SK-N-SH treated with all-trans-retinoic acid at 6 μM for 48 hours (cell line): ENCODE measurements around the gene SIRT1.

Source experiments
- ATAC-seq: fragments of 200-7000 bp; cut with Tn5 transposase; 3 replicates; pipeline ENCODE4 v1.9.1; 2020; ENCODE audit warnings: mild to moderate bottlenecking, moderate library complexity
- ARNTL ChIP-seq: fragments of 450-650 bp; formaldehyde crosslinking; IDR thresholded peaks from 2 replicates; pipeline ENCODE4 v1.5.0; 2020; ENCODE audit warnings: low read depth, mild to moderate bottlenecking, moderate library complexity, borderline replicate concordance
- BACH2 ChIP-seq: fragments of 250-450 bp; sonication (Bioruptor Pico); IDR thresholded peaks from 2 replicates; pipeline ENCODE4 v1.9.0; 2021; ENCODE audit warnings: mild to moderate bottlenecking, borderline replicate concordance
- CSDC2 ChIP-seq: fragments of 250-450 bp; sonication (Bioruptor Pico); IDR thresholded peaks from 2 replicates; pipeline ENCODE4 v1.5.0; 2020; ENCODE audit warnings: mild to moderate bottlenecking, moderate library complexity
- CSRNP3 ChIP-seq: fragments of 250-450 bp; sonication (Bioruptor Pico); IDR thresholded peaks from 2 replicates; pipeline ENCODE4 v1.5.1; 2021; ENCODE audit warnings: mild to moderate bottlenecking, moderate library complexity
- ESRRG ChIP-seq: fragments of 250-450 bp; sonication (Bioruptor Pico); IDR thresholded peaks from 2 replicates; pipeline ENCODE4 v1.6.1; 2021; ENCODE audit warnings: mild to moderate bottlenecking
- GLIS3 ChIP-seq: fragments of 250-450 bp; sonication (Bioruptor Pico); IDR thresholded peaks from 2 replicates; pipeline ENCODE4 v1.5.0; 2020; ENCODE audit warnings: mild to moderate bottlenecking, moderate library complexity
- ISL1 ChIP-seq: fragments of 250-450 bp; sonication (Bioruptor Pico); IDR thresholded peaks from 2 replicates; pipeline ENCODE4 v2.1.2; 2022; ENCODE audit warnings: mild to moderate bottlenecking, moderate library complexity
- OSR1 ChIP-seq: fragments of 250-450 bp; sonication (Bioruptor Pico); IDR thresholded peaks from 2 replicates; pipeline ENCODE4 v1.8.0; 2022; ENCODE audit warnings: moderate library complexity, mild to moderate bottlenecking, inconsistent platforms
- RARB ChIP-seq: fragments of 250-450 bp; sonication (Bioruptor Pico); IDR thresholded peaks from 2 replicates; pipeline ENCODE4 v1.8.0; 2021; ENCODE audit warnings: mild to moderate bottlenecking, moderate library complexity
- SNAI2 ChIP-seq: fragments of 250-450 bp; sonication (Bioruptor Pico); IDR thresholded peaks from 2 replicates; pipeline ENCODE4 v1.5.0; 2020; ENCODE audit warnings: mild to moderate bottlenecking, moderate library complexity
- TOX ChIP-seq: fragments of 250-450 bp; sonication (Bioruptor Pico); IDR thresholded peaks from 2 replicates; pipeline ENCODE4 v1.8.0; 2021; ENCODE audit warnings: mild to moderate bottlenecking, moderate library complexity, borderline replicate concordance
- ZC3H10 ChIP-seq: fragments of 250-450 bp; sonication (Bioruptor Pico); IDR thresholded peaks from 2 replicates; pipeline ENCODE4 v1.5.1; 2021; ENCODE audit warnings: mild to moderate bottlenecking, moderate library complexity
- ZFP30 ChIP-seq: fragments of 450-650 bp; formaldehyde crosslinking; IDR thresholded peaks from 2 replicates; pipeline ENCODE4 v1.5.0; 2022; ENCODE audit warnings: mild to moderate bottlenecking, moderate library complexity
- ZNF565 ChIP-seq: fragments of 450-650 bp; formaldehyde crosslinking; conservative IDR thresholded peaks from 2 replicates; pipeline ENCODE4 v1.5.0; 2020; ENCODE audit warnings: low read depth, mild to moderate bottlenecking, moderate library complexity
- ZNF70 ChIP-seq: fragments of 450-650 bp; formaldehyde crosslinking; IDR thresholded peaks from 2 replicates; pipeline ENCODE4 v1.5.0; 2020; ENCODE audit warnings: mild to moderate bottlenecking, moderate library complexity
- ZNF8 ChIP-seq: fragments of 450-650 bp; formaldehyde crosslinking; IDR thresholded peaks from 2 replicates; pipeline ENCODE4 v1.5.0; 2020; ENCODE audit warnings: mild to moderate bottlenecking, moderate library complexity
- TF ChIP-seq, protein P1 (sequence below): fragments of 250-450 bp; sonication (Bioruptor Pico); IDR thresholded peaks from 2 replicates; pipeline ENCODE4 v1.8.0; 2020; ENCODE audit warnings: mild to moderate bottlenecking, moderate library complexity, borderline replicate concordance
- TF ChIP-seq, protein P2 (sequence below): fragments of 250-450 bp; sonication (Bioruptor Pico); IDR thresholded peaks from 2 replicates; pipeline ENCODE4 v1.8.0; 2021; ENCODE audit warnings: low read depth, mild to moderate bottlenecking, moderate library complexity, borderline replicate concordance
- TF ChIP-seq, protein P3 (sequence below): fragments of 250-450 bp; sonication (Bioruptor Pico); IDR thresholded peaks from 2 replicates; pipeline ENCODE4 v1.5.0; 2020; ENCODE audit warnings: mild to moderate bottlenecking, moderate library complexity
- TF ChIP-seq, protein P4 (sequence below): fragments of 250-450 bp; sonication (Bioruptor Pico); IDR thresholded peaks from 2 replicates; pipeline ENCODE4 v1.5.1; 2020; ENCODE audit warnings: low read depth, mild to moderate bottlenecking, moderate library complexity

The SIRT1 gene

DNA sequence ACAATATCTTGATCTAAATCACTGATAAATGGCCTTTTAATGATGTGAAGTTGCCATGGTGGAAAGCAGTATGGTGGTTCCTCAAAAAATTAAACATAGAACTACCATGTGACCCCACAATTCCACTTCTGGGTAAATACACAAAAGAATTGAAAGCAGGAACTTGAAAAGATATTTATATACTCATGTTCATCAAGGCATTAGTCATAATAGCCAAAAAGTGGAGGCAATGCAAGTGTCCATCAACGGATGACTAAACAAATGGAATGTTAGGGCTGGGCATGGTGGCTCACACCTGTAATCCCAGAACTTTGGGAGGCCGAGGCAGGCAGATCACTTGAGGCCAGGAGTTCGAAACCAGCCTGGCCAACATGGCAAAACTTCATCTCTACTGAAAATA is 44.5 kb upstream of the SIRT1 start (continued):
- TF ChIP-seq, protein P1, sequence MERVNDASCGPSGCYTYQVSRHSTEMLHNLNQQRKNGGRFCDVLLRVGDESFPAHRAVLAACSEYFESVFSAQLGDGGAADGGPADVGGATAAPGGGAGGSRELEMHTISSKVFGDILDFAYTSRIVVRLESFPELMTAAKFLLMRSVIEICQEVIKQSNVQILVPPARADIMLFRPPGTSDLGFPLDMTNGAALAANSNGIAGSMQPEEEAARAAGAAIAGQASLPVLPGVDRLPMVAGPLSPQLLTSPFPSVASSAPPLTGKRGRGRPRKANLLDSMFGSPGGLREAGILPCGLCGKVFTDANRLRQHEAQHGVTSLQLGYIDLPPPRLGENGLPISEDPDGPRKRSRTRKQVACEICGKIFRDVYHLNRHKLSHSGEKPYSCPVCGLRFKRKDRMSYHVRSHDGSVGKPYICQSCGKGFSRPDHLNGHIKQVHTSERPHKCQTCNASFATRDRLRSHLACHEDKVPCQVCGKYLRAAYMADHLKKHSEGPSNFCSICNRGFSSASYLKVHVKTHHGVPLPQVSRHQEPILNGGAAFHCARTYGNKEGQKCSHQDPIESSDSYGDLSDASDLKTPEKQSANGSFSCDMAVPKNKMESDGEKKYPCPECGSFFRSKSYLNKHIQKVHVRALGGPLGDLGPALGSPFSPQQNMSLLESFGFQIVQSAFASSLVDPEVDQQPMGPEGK: no peak

DNA sequence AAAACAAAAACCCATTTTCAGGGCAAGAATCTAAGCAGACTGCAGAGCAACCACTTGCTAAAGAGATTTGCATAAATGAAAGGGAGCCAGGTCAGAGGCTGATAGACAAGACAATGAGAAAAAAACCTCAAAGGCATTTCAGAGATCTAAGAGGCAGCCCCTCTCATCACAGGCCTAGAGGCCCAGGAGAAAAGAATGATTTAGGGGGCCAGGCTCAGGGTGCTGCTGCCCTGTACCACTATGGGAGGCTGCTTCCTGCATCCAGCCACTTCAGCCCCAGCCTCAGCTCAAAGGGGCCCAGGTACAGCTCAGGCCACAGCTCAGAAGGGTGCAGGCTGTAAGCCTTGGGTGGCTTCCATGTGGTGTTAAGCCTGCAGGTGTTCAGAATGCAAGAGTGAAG is 42.7 kb upstream of the SIRT1 start:
- ATAC-seq: no peak
- no peak for TF ChIP-seq TOX (CRISPR knock-in tag)
- TF ChIP-seq SNAI2: no peak
- no peak for TF ChIP-seq GLIS3 (CRISPR knock-in tag)
- TF ChIP-seq, protein P1: no peak
- TF ChIP-seq ZFP30 (CRISPR knock-in tag): no peak
- TF ChIP-seq ZC3H10: no peak
- no peak for TF ChIP-seq BACH2 (CRISPR knock-in tag)
- TF ChIP-seq ZNF565 (CRISPR knock-in tag): no peak
- TF ChIP-seq RARB: no peak
- TF ChIP-seq ARNTL (CRISPR knock-in tag): no peak
- no peak for TF ChIP-seq ZNF8 (CRISPR knock-in tag)

DNA sequence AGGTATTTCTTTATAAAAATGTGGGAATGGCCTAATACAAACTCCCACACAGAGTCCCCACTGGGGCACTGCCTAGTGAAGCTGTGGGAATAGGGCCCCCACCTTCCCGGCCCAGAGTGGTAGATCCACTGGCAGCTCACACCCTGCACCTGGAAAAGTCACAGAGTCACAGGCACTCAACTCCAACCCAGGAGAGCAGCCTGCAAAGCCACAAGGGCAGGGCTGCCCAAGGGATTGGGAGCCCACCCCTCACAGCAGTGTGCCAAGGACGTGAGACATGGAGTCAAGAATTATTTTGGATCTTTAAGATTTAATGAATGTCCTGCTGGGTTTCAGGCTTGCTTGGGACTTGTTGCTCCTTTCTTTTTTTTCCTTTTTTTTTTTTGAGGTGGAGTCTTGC is 41.2 kb upstream of the SIRT1 start:
- ATAC-seq: no peak
- TF ChIP-seq, protein P2, sequence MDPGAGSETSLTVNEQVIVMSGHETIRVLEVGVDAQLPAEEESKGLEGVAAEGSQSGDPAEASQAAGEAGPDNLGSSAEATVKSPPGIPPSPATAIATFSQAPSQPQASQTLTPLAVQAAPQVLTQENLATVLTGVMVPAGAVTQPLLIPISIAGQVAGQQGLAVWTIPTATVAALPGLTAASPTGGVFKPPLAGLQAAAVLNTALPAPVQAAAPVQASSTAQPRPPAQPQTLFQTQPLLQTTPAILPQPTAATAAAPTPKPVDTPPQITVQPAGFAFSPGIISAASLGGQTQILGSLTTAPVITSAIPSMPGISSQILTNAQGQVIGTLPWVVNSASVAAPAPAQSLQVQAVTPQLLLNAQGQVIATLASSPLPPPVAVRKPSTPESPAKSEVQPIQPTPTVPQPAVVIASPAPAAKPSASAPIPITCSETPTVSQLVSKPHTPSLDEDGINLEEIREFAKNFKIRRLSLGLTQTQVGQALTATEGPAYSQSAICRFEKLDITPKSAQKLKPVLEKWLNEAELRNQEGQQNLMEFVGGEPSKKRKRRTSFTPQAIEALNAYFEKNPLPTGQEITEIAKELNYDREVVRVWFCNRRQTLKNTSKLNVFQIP (CRISPR knock-in tag): no peak
- no peak for TF ChIP-seq TOX (CRISPR knock-in tag)
- no peak for TF ChIP-seq OSR1 (CRISPR knock-in tag)
- TF ChIP-seq, protein P3, sequence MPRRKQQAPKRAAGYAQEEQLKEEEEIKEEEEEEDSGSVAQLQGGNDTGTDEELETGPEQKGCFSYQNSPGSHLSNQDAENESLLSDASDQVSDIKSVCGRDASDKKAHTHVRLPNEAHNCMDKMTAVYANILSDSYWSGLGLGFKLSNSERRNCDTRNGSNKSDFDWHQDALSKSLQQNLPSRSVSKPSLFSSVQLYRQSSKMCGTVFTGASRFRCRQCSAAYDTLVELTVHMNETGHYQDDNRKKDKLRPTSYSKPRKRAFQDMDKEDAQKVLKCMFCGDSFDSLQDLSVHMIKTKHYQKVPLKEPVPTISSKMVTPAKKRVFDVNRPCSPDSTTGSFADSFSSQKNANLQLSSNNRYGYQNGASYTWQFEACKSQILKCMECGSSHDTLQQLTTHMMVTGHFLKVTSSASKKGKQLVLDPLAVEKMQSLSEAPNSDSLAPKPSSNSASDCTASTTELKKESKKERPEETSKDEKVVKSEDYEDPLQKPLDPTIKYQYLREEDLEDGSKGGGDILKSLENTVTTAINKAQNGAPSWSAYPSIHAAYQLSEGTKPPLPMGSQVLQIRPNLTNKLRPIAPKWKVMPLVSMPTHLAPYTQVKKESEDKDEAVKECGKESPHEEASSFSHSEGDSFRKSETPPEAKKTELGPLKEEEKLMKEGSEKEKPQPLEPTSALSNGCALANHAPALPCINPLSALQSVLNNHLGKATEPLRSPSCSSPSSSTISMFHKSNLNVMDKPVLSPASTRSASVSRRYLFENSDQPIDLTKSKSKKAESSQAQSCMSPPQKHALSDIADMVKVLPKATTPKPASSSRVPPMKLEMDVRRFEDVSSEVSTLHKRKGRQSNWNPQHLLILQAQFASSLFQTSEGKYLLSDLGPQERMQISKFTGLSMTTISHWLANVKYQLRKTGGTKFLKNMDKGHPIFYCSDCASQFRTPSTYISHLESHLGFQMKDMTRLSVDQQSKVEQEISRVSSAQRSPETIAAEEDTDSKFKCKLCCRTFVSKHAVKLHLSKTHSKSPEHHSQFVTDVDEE (CRISPR knock-in tag): no peak
- no peak for TF ChIP-seq BACH2 (CRISPR knock-in tag)
- TF ChIP-seq ARNTL (CRISPR knock-in tag): no peak
- TF ChIP-seq SNAI2: no peak
- no peak for TF ChIP-seq CSDC2
- TF ChIP-seq, protein P1: no peak
- no peak for TF ChIP-seq CSRNP3 (CRISPR knock-in tag)
- TF ChIP-seq, protein P4, sequence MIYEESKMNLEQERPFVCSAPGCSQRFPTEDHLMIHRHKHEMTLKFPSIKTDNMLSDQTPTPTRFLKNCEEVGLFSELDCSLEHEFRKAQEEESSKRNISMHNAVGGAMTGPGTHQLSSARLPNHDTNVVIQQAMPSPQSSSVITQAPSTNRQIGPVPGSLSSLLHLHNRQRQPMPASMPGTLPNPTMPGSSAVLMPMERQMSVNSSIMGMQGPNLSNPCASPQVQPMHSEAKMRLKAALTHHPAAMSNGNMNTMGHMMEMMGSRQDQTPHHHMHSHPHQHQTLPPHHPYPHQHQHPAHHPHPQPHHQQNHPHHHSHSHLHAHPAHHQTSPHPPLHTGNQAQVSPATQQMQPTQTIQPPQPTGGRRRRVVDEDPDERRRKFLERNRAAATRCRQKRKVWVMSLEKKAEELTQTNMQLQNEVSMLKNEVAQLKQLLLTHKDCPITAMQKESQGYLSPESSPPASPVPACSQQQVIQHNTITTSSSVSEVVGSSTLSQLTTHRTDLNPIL: no peak
- no peak for TF ChIP-seq RARB
- no peak for TF ChIP-seq ESRRG (CRISPR knock-in tag)
- no peak for TF ChIP-seq ISL1 (CRISPR knock-in tag)
- TF ChIP-seq ZNF70 (CRISPR knock-in tag): no peak
- no peak for TF ChIP-seq ZC3H10
- TF ChIP-seq ZFP30 (CRISPR knock-in tag): no peak
